B cell (primary cell): ENCODE measurements around the gene PPP2R5E.

Experiments
- EZH2 ChIP-seq: IDR thresholded peaks from 2 replicates; pipeline ENCODE4 v1.6.1; 2012; ENCODE audit warnings: borderline replicate concordance, low read depth, mild to moderate bottlenecking, moderate library complexity, low read length; ENCODE audit not compliant: insufficient read depth, poor library complexity, severe bottlenecking
- TF ChIP-seq, protein P1 (sequence below): fragments of 200-600 bp; IDR thresholded peaks from one replicate; pipeline ENCODE4 v1.8.0; 2022; ENCODE audit warnings: antibody characterized with exemption, mild to moderate bottlenecking

DNA sequence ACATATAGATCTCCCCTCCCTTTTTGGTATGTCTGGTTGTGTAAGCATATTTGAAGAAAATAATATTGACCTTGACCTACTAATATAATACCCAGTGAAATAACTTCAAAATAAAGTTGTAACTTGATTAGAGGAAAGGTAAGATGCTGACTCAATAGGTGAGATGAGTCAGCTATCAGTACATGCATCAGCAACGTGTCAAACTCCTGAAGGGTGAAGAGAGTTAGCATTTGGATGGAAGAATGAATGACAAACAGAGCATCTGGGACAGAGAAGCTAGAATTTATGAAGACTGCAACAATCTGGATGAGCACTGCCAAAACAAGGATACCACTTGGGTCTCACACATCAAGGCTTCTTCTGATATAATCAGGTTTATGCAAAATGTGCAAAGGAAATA lies 74.9 kb downstream of the PPP2R5E start:
- TF ChIP-seq, protein P1, sequence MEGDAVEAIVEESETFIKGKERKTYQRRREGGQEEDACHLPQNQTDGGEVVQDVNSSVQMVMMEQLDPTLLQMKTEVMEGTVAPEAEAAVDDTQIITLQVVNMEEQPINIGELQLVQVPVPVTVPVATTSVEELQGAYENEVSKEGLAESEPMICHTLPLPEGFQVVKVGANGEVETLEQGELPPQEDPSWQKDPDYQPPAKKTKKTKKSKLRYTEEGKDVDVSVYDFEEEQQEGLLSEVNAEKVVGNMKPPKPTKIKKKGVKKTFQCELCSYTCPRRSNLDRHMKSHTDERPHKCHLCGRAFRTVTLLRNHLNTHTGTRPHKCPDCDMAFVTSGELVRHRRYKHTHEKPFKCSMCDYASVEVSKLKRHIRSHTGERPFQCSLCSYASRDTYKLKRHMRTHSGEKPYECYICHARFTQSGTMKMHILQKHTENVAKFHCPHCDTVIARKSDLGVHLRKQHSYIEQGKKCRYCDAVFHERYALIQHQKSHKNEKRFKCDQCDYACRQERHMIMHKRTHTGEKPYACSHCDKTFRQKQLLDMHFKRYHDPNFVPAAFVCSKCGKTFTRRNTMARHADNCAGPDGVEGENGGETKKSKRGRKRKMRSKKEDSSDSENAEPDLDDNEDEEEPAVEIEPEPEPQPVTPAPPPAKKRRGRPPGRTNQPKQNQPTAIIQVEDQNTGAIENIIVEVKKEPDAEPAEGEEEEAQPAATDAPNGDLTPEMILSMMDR = no peak
- TF ChIP-seq EZH2 = no peak
